Epithelial cell of proximal tubule (primary cell): ENCODE data around the gene GDF15. TPM values are rescaled to one million over a fixed set of nuclear protein-coding genes. Genes with fewer than 3 reads are reported as not detected.

Source experiments
- DNase-seq: peaks from one replicate; pipeline ENCODE4 v3.0.0-alpha.2; 2011; ENCODE audit warnings: low read depth
- H3K4me3 ChIP-seq: 2 replicates; pipeline ENCODE4 v1.5.1; 2011; ENCODE audit warnings: low read depth, mild to moderate bottlenecking, low read length
- total RNA-seq: library from RNA; depleted of rRNA; stranded (reverse); fragments of >200 nt; gene quantifications from 2 replicates; pipeline ENCODE4 v1.2.3, GENCODE V29; 2015
- TF ChIP-seq, protein P1 (sequence below): conservative IDR thresholded peaks from 2 replicates; pipeline ENCODE4 v1.5.1; 2012; ENCODE audit warnings: low read depth, mild to moderate bottlenecking, low read length

Gene GDF15
- total RNA-seq, 1 donor from 2014 or later = 262 TPM

DNA sequence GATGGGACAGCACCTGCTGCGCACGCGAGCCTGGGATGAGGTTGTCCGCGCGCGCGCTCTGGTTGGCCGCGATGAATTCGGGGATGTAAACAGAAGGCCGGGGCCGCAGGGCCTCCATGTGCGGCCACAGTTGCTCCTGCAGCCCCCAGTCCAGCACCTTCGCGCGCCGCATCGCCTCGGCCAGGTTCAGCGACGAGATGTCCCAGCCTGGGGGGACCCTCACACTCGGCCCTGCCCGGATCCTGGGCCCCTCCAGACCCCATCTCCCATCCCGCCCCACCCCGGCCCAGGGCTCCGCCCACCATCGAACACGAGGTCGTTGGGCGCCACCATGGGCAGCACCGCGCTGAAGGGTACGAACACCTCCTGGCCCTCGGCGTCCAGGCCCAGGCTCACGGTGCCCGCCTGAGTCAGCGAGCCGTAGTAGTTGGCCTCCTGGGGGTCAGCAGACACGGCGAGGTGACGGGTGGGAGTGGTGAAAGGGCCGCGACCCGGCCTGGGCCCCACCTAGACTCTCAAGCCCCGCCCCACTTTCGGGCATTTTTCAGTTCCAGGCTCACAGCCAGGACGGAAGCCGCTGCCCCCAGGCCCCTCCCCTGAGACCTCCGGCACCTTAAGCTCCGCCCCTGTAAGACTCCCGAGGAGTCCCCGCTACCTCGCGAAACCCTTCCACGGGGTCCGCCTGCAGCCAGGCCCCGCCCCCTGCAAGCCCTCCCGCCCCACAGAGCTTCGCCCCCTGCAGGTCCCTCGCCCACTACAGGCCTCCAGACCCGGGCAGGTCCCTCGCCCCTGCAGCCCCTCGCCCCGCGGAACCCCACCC, 50.9 kb downstream of the GDF15 start:
- DNase-seq = no peak
- TF ChIP-seq, protein P1, sequence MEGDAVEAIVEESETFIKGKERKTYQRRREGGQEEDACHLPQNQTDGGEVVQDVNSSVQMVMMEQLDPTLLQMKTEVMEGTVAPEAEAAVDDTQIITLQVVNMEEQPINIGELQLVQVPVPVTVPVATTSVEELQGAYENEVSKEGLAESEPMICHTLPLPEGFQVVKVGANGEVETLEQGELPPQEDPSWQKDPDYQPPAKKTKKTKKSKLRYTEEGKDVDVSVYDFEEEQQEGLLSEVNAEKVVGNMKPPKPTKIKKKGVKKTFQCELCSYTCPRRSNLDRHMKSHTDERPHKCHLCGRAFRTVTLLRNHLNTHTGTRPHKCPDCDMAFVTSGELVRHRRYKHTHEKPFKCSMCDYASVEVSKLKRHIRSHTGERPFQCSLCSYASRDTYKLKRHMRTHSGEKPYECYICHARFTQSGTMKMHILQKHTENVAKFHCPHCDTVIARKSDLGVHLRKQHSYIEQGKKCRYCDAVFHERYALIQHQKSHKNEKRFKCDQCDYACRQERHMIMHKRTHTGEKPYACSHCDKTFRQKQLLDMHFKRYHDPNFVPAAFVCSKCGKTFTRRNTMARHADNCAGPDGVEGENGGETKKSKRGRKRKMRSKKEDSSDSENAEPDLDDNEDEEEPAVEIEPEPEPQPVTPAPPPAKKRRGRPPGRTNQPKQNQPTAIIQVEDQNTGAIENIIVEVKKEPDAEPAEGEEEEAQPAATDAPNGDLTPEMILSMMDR = no peak

DNA sequence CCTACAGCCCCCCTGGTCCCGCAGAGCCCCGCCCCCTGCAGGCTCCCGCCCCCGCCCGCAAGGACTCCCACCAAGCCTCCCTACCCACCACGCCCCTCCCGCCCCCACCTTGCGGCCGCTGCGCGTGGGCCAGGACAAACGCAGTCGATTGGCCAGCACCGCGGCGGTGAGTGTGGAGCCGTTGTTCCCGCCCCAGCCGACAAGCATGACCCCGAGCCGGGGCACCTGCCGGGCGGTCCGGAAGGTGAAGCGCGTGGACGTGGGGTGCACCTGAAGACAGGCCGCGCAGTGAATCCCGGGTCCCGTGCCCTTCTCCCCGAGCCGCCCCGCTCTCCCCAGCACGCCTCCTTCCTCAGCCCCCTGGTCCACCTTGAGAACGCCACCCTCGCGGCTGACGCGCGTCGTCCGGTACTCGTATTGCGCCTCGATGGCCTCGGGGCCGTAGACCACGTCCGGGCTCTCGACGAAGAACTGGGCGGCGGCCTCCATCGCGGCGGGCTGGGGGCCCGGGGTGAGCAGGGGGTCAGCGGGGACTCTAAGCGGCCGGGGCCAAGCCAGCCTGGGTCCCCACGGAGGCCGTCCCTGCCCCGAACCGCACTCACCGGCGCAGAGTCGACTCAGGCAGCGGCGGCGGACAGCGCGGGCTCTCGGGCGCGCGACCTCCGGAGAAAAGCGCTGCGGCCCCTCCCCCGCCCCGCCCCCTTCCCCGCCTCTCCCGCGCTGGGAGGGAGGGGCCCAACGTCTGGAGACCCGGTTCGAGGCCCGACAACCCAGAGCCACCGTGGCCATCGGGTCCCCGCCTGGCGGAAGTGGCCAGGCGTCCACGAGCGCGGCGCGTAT, 51.8 kb downstream of the GDF15 start, which contains the start of gene ISYNA1:
TSS of gene ISYNA1 (minus strand) at position 643 of the 840 bp plus-strand sequence. CDS start at position 489, 154 bp downstream.
- TF ChIP-seq, protein P1 = no peak
- no peak for DNase-seq
- peak within 1 kb of the TSS; percentile 64 for H3K4me3 ChIP-seq

More for the DNA sequence above, 50.9 kb downstream of the GDF15 start:
- H3K4me3 ChIP-seq = peak overlapping the region; percentile 64

DNA sequence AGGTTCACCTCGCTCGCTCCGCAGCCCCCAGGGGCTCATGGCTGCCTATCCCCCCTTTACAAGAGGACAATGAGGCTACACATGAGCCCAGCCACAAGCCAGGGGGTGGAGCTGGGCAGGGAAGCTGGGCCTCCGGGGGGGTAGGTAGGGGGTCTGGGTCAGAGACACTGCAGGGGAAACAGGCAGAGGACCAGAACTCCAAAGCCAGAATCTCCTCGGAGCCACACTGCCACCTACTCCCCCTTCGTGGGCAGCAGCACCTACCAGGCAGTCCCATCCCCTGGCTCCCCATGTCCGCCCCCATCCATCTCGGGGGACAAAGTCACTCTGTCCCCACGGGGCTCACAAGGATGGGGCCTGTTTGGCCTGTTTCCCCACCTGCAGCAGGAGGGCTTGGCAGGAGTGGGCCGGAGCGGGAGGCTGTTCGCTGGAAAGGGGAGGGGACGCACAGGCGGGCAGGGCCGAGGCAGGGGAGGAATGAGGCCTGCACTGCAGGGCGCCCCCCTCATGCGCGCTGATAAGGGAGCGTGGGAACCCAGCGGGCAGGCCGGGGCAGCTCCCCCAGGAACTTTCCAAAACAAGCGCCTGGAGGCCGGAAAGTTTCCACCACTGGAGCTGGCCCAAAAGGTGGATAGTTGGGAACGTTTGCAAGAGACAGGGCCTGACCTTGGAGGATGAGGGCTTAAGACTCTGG, 52.5 kb downstream of the GDF15 start:
- no peak for DNase-seq
- peak overlapping the region; percentile 33 for H3K4me3 ChIP-seq
- TF ChIP-seq, protein P1 = no peak

Other genes with a start within 250 kb of the GDF15 start
- 15.3 and 19.9 TPM in 2 replicates for gene PIK3R2, start 233.0 kb upstream of the GDF15 start, total RNA-seq
- gene IFI30, start 212.3 kb upstream of the GDF15 start, total RNA-seq = 10.1 and 11.3 TPM in 2 replicates
- 50.1 and 70.9 TPM in 2 replicates for gene MPV17L2, start 192.9 kb upstream of the GDF15 start, total RNA-seq
- gene RAB3A, start 182.1 kb upstream of the GDF15 start, total RNA-seq = 0.17 and 0.43 TPM in 2 replicates
- gene PDE4C, start 159.7 kb upstream of the GDF15 start, total RNA-seq = 0.63 TPM in 1 of 2 replicates, not detected in the other
- 0.07 and 1.3 TPM in 2 replicates for gene IQCN, start 111.7 kb upstream of the GDF15 start, total RNA-seq
- 266 and 341 TPM in 2 replicates for gene JUND, start 104.5 kb upstream of the GDF15 start, total RNA-seq
- 490 and 620 TPM in 2 replicates for gene LSM4, start 63.1 kb upstream of the GDF15 start, total RNA-seq
- gene PGPEP1, start 45.6 kb upstream of the GDF15 start, total RNA-seq = 5.4 and 7.5 TPM in 2 replicates
- gene LRRC25, start 11.5 kb downstream of the GDF15 start, total RNA-seq = 0.06 TPM in 1 of 2 replicates, not detected in the other
- gene SSBP4, start 33.2 kb downstream of the GDF15 start, total RNA-seq = 119 and 171 TPM in 2 replicates
- 88.7 and 115 TPM in 2 replicates for gene ISYNA1, start 52.0 kb downstream of the GDF15 start, total RNA-seq
- gene ELL, start 135.9 kb downstream of the GDF15 start, total RNA-seq = 7.6 and 10.9 TPM in 2 replicates
- 223 and 315 TPM in 2 replicates for gene FKBP8, start 157.4 kb downstream of the GDF15 start, total RNA-seq
- gene KXD1, start 171.7 kb downstream of the GDF15 start, total RNA-seq = 128 and 207 TPM in 2 replicates
- 1,133 and 1,698 TPM in 2 replicates for gene UBA52, start 185.7 kb downstream of the GDF15 start, total RNA-seq
- gene REX1BD, start 202.6 kb downstream of the GDF15 start, total RNA-seq = 141 and 167 TPM in 2 replicates
- 0.58 TPM in 1 of 2 replicates, not detected in the other for gene CRLF1, start 220.6 kb downstream of the GDF15 start, total RNA-seq
- 0.23 TPM in 1 of 2 replicates, not detected in the other for gene TMEM59L, start 226.7 kb downstream of the GDF15 start, total RNA-seq